D721Med (cell line): ENCODE data around the gene MRPS18B.
"Not testable (repeated sequence)": the region's sequence is repeated elsewhere in the genome, so short reads cannot be mapped to it uniquely, and the experiment has no call there.

ENCODE experiments used
- DNase-seq: peaks from one replicate; pipeline ENCODE4 v3.0.0; 2011; ENCODE audit warnings: low spot score; ENCODE audit not compliant: insufficient read length
- FAIRE-seq: peaks from 2 replicates; lab custom pipeline; 2011; peaks lifted over from hg19 to GRCh38; lab: Jason Lieb, UNC
- TF ChIP-seq, protein P1 (sequence below): IDR thresholded peaks from 2 replicates; pipeline ENCODE4 v1.5.1; 2012; ENCODE audit warnings: mild to moderate bottlenecking, control low read depth; ENCODE audit not compliant: insufficient read depth; ENCODE audit errors: missing control alignments

MRPS18B gene

GRCh38 chr6:30664994-30665767 is 47.5 kb downstream of the MRPS18B start:
- DNase-seq (no peak), FAIRE-seq (no peak)
- TF ChIP-seq, protein P1, sequence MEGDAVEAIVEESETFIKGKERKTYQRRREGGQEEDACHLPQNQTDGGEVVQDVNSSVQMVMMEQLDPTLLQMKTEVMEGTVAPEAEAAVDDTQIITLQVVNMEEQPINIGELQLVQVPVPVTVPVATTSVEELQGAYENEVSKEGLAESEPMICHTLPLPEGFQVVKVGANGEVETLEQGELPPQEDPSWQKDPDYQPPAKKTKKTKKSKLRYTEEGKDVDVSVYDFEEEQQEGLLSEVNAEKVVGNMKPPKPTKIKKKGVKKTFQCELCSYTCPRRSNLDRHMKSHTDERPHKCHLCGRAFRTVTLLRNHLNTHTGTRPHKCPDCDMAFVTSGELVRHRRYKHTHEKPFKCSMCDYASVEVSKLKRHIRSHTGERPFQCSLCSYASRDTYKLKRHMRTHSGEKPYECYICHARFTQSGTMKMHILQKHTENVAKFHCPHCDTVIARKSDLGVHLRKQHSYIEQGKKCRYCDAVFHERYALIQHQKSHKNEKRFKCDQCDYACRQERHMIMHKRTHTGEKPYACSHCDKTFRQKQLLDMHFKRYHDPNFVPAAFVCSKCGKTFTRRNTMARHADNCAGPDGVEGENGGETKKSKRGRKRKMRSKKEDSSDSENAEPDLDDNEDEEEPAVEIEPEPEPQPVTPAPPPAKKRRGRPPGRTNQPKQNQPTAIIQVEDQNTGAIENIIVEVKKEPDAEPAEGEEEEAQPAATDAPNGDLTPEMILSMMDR: no peak

DNA sequence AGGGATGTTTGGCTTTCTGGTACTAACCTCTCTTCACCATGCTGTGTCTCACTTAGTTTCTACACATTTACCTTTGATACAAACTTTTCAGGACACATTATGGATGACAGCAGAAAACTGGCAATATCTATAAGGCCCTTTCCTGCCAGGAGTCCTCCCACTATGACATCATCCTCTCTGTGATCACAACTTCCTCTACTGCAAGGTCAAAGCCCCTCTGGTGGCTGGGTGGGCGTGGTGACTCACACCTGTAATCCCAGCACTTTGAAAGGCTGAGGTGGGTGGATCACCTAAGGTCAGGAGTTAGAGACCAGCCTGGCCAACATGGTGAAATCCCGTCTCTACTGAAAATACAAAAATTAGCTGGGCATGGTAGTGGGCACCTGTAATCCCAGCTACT is 48.7 kb downstream of the MRPS18B start:
- not testable (repeated sequence) for DNase-seq, FAIRE-seq

- FAIRE-seq (no peak), DNase-seq (no peak)
- TF ChIP-seq, protein P1: peak; percentile 4
Measured at GRCh38 chr6:30670760-30671527, 53.3 kb downstream of the MRPS18B start.

- FAIRE-seq (no peak), DNase-seq (peak; percentile 84)
- TF ChIP-seq, protein P1: peak; percentile 92
Measured at GRCh38 chr6:30672445-30673253, 55.0 kb downstream of the MRPS18B start, which contains the start of gene DHX16. Gene DHX16, minus strand, starts transcription at chr6:30673006. Its CDS starts 165 bp downstream, at chr6:30672841.
